HG03045 (cell line): Measurements from ENCODE around the gene SPPL2B.

Experiments
- ATAC-seq: cut with Tn5 transposase; IDR thresholded peaks from one replicate; pipeline ENCODE4 v1.9.1; 2021; ENCODE audit warnings: mild to moderate bottlenecking, moderate library complexity; ENCODE audit not compliant: unreplicated experiment

The SPPL2B gene

DNA sequence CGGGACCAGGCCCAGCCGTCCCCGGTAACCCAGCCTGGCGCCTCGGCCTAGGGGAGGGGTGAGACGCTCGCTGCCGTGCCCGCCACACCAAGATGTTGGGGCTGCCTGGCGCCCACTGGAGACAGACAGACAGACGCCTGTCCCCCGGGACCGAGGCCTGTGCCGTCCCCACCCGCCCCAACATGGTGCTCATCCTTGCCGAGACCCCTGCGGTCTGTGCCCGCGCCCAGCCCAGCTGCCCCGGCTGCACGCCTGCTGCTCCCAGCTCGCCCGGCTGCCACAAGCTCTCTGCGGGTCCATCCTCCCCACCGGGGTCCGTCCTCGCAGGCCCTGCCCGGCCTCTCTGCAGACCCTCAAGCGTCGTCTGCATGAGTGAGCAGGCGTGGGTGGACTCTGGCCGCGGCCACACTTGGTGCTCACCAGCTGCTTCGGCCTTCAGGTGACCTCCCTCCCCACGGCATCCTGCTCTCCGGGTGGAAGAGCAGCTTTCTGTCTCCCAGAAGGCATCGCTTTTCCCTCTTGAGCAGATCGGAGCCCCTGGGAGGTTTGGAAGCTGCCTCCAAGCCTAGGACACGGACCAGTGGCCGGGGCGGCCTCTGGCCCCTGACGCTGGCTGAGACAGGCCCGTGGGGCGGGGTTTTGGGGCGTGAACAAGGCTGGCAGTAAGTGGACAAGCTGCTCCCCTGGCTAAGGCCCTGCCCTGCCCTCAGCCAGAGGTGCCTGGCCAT lies 24.8 kb downstream of the SPPL2B start:
- no peak for ATAC-seq

- ATAC-seq, result no peak
These were observed 25.6 kb downstream of the SPPL2B start for GRCh38 chr19:2353887-2354592.

DNA sequence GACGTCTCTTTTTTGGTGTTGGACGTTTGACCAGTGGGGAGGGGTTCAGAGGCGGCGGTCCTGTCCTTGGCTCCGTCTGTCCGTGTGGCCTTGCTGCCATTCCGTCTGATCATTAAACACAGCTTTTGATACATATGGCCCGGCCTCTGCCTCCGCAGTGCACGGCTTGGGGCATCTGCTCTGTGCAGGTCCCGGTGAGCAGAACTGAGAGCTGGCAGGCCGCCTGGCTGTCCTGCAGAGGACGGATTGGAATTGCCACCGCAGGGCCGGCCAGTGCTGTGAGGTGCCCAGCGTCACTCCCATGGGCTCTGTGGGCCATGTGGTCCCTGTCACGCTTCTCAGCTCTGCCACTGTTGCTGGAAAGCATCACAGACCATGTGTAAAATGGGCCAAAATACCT lies 26.2 kb downstream of the SPPL2B start:
- no peak for ATAC-seq

GRCh38 chr19:2355168-2356035 lies 26.9 kb downstream of the SPPL2B start:
- ATAC-seq, result no peak

DNA sequence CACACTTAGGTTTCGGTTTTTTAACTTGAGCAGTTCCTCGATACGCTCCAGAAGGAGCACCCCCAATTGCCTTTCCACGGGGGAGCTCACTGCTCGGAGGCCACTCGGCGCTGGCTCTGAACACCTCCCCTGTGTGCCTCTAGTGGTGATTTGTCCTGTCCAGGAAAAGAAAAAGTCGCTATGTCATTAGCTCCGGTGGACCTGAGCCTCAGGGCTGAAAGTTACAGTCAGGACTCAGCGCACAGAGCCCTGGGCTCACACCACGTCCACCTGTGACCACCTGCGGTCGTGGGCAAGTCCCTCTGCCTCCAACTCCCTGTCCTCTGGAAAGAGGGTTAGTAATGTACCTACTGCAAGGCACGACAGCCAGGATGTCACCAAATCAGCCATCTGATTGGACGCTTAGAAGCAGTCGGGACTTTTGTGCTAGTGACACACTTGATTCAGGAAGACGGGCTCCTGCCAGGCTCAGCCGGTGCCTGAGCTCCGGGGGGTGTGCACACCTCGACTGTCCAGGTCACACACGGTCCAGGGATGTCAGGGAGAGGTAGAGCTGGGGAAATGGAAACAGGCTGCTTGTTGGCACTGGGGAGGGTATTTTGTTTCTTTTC lies 27.7 kb downstream of the SPPL2B start:
- no peak for ATAC-seq

DNA sequence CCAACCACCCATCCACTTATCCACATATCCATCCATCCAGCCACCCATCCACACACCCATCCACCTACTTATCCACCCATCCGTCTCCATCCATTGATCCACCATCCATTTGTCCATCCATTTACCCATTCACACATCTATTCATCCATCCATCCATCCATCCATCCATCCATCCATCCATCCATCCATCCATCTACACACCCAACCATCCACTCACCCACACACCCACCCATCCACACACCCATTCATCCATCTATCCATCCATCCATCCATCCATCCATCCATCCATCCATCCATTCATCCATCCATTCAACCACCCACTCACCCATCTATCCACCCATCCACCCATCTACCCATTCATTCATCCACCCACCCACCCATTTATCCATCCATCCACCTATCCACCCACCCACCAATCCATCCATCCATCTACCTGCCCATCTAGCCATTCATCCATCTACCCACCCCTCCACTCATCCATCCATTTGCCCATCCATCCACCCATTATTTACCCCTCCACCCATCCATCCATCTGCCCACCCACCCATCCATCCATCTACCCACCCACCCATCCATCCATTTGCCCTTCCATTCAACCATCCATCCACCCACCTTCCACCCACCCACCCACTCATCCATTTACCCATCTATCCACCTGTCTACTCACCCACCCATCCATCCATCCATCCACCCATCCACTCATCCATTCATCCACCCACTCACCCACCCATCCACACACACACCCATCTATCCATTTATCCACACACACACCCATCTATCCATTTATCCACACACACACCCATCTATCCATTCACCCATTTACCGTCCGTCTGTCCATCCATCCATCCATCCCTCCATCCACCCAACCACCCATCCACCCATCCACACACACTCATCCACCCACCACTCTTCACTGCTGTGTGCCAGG lies 29.1 kb downstream of the SPPL2B start:
- no peak for ATAC-seq

DNA sequence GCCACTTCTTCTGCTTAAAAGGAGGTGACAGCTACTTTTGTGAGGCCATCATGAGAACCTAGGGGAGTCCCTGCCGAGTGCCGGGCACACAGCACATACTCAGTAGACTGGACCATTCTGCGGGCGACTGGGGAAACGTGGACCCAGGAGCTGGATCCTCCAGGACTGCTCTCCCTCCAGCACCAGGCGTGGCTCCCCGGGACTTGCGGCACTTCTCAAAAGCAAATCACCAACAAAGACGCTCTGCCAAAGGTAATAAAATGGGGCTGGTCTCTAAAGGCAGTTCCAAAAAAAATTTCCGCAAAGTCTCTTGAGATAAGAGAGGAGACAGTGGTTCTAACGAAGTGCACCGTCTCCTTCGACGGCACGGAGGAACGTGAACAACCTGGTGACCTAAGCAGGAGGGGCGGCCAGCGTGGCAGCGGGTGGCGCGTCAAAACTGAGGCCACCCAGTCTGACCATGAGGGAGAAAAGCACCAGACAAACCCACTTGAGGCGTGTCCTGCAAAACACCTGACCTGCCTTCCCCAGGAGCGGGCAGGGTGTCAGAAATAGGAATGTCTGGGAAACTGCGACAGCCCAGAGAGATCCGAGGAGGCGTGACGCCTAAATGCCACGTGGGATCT lies 30.2 kb downstream of the SPPL2B start:
- no peak for ATAC-seq

- no peak for ATAC-seq
These were observed 31.7 kb downstream of the SPPL2B start, which contains the start of gene TMPRSS9 for GRCh38 chr19:2359992-2360685. Gene TMPRSS9, plus strand, starts transcription at chr19:2360265. Its CDS starts 29,521 bp downstream, at chr19:2389786.

- ATAC-seq, result no peak
These were observed 32.3 kb downstream of the SPPL2B start for GRCh38 chr19:2360833-2361232.

DNA sequence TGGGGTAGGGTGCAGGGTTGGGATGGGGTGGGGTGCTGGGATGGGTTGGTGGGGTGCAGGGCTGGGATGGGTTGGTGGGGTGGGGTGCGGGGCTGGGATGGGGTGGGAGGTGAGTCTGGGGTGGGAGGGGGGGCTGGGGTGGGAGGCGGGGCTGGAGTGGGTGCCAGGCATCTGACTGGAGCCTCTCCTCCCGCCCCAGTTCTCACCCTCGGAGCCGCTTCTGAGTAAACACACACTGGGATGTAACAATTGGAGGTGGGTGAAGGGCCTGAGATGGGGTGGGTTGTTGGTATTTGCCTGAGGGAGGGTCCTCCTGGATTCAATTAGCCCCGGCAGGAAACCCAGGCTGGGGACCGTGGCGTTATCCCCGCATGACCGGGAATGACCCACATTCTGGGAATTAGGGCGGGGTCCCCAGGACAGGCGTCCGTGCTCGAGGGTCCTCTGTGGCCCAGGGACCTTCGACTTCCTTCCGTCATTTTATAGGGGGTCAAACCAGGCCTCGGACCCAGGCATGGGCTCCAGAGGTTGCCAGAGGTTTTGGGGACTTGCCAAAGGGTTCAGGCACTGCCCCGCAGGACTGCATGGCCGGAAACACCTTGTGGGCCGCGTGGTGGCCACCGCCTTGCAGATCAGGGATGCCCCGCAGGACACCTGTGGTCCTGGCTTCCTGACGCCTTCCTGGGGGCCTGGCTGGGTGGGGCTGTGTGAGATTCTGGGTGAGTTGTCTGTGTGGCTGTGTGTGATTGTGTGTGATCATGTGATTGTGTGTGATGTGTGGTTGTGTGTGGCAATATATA lies 33.0 kb downstream of the SPPL2B start:
- no peak for ATAC-seq

GRCh38 chr19:2362046-2362969 lies 33.8 kb downstream of the SPPL2B start:
- ATAC-seq, result no peak

- no peak for ATAC-seq
These were observed 34.5 kb downstream of the SPPL2B start for GRCh38 chr19:2362970-2363300.

DNA sequence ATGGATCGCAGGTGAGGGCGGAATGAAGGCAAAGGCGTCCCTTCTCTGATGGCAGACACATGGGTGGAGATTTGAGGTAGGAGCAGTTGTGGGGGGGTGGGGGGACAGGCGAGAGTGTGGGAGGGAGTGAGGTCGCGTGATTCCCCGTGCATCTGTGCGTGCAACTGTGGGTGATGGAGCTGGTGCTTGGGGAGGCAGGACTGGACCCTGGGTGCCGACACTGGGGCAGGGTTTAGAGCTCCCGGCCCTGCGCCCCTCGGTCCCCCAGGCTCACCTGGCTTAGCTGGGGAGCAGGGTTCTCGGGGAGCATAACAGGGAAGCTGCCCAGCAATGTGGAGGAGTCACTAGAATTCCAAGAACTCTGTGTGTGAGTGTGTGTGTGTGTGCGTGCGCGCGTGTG lies 34.9 kb downstream of the SPPL2B start:
- no peak for ATAC-seq

DNA sequence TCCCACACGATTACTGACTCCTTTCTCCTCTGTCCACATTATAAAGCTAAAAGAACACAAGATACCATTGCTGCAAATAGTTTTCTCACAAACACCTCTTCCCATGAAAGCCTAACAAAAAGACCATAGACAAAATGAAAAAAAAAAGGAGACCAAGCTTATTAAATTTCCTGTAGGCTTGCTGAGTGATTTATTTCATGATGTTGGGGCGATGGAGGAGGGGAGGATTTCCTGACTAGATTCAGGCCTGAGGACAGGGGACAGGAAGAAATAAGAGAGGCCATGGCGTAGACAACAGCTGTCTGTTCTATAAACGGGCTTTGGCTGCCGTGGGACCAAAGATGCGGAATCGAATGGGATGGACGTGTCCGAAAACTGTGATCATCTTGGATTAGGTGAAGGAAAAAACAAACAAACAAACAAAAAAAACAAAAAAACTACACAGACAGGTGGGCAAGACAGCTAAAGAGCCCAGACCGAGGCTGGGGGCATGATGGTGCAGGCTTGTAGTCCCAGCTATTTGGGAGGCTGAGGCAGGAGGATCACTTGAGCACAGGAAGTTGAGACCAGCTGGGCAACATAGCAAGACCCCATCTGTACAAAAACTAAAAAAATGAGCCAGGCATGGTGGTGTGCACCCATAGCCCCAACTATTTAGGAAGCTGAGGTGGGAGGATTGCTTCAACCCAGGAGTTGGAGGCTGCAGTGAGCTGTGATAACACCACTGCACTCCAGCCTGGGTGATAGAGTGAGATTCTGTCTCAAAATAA lies 36.9 kb downstream of the SPPL2B start:
- no peak for ATAC-seq

DNA sequence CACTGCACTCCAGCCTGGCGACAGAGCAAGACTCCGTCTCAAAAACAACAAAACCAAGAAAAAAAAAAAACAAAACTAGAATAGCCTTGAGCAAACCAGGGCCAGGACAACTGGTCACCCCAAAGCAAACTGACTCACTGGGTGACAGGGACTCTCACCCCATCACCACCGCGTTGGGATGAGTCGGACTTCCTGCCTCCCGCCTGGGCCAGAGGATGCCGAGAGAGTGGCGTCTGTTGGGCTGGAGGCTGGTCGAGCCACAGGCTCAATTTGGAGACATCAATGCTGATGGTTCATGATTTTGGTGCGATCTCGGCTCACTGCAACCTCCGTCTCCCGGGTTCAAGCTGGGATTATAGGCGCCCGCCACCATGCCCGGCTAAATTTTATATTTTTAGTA lies 43.2 kb downstream of the SPPL2B start:
- ATAC-seq, result no peak

- ATAC-seq, result no peak
These were observed 43.7 kb downstream of the SPPL2B start for GRCh38 chr19:2372076-2372612.
